ENCODE results near the gene MAVS. TPM values are rescaled to one million over a fixed set of nuclear protein-coding genes. Genes with fewer than 3 reads are reported as not detected.
"Not testable (repeated sequence)": the region's sequence is repeated elsewhere in the genome, so short reads cannot be mapped to it uniquely, and the experiment has no call there.

MAVS gene
- total and polyA plus RNA-seq, 5 donors from 2014 or later = 3.5 to 26.1 (median 3.8) TPM

- no peak overlapping the region for H3K27ac Mint-ChIP-seq
These were observed 4.2 kb upstream of the MAVS start for GRCh38 chr20:3842348-3842930.

GRCh38 chr20:3843490-3843889 lies 3.1 kb upstream of the MAVS start:
- Mint-ChIP-seq H3K27ac (no peak overlapping the region), H3K9me3 (peaks cover 0 to 2% (median 0%) of the 10 kb centered on the region in 7 donors), H3K4me1 (peaks cover 0 to 23% (median 15%) of the 10 kb centered on the region in 4 donors), H3K4me3 (no peak overlapping the region), H3K36me3 (no peaks in the 10 kb centered on the region), H3K27me3 (no peaks in the 10 kb centered on the region)
- ATAC-seq (ENCODE audit: low read depth in 2 of 2) (no peak), DNase-seq (no peak)
- no peak overlapping the region for H3K4me3 ChIP-seq (ENCODE audit: low read depth, low read length)
- H3K27me3 ChIP-seq (ENCODE audit: control insufficient read depth, insufficient read depth, low read length) = no peaks in the 10 kb centered on the region
- H3K4me1 ChIP-seq (ENCODE audit: control insufficient read depth, insufficient read depth, low read length, poor library complexity, severe bottlenecking) = peaks cover 12% of the 10 kb centered on the region
- H3K36me3 ChIP-seq (ENCODE audit: control insufficient read depth, insufficient read depth, low read length) = no peaks in the 10 kb centered on the region
- no peaks in the 10 kb centered on the region for H3K9me3 ChIP-seq (ENCODE audit: control insufficient read depth in 2 of 2, low read length in 2 of 2)
- no peak overlapping the region for H3K27ac ChIP-seq (ENCODE audit: insufficient read depth, low read length, poor library complexity, severe bottlenecking)

More at GRCh38 chr20:3842348-3842930, 4.2 kb upstream of the MAVS start:
- H3K4me3 Mint-ChIP-seq = no peak overlapping the region
- peaks cover 8% of the 10 kb centered on the region for H3K4me1 ChIP-seq (ENCODE audit: control insufficient read depth, insufficient read depth, low read length, poor library complexity, severe bottlenecking)
- H3K27me3 ChIP-seq (ENCODE audit: control insufficient read depth, insufficient read depth, low read length) = no peaks in the 10 kb centered on the region
- no peak for DNase-seq
- H3K4me3 ChIP-seq (ENCODE audit: low read depth, low read length) = no peak overlapping the region
- no peaks in the 10 kb centered on the region for H3K27me3 Mint-ChIP-seq
- H3K4me1 Mint-ChIP-seq = peaks cover 0 to 12% (median 8%) of the 10 kb centered on the region in 4 donors
- H3K27ac ChIP-seq (ENCODE audit: insufficient read depth, low read length, poor library complexity, severe bottlenecking) = no peak overlapping the region
- H3K36me3 ChIP-seq (ENCODE audit: control insufficient read depth, insufficient read depth, low read length) = no peaks in the 10 kb centered on the region
- no peaks in the 10 kb centered on the region for H3K9me3 ChIP-seq (ENCODE audit: control insufficient read depth in 2 of 2, low read length in 2 of 2)
- no peaks in the 10 kb centered on the region for H3K36me3 Mint-ChIP-seq
- no peak for ATAC-seq (ENCODE audit: low read depth in 2 of 2)
- H3K9me3 Mint-ChIP-seq = peaks cover 0 to 2% (median 0%) of the 10 kb centered on the region in 7 donors

- Mint-ChIP-seq H3K4me3 (peak overlapping the region in 1 of 4 donors; percentile 47), H3K4me1 (peaks cover 5 to 29% (median 20%) of the 10 kb centered on the region in 4 donors)
- H3K27me3 ChIP-seq (ENCODE audit: control insufficient read depth, insufficient read depth, low read length); H3K4me3 ChIP-seq (ENCODE audit: low read depth, low read length); H3K36me3 Mint-ChIP-seq; H3K27ac ChIP-seq (ENCODE audit: insufficient read depth, low read length, poor library complexity, severe bottlenecking); H3K27ac Mint-ChIP-seq; DNase-seq; H3K36me3 ChIP-seq (ENCODE audit: control insufficient read depth, insufficient read depth, low read length); H3K27me3 Mint-ChIP-seq; H3K9me3 ChIP-seq (ENCODE audit: control insufficient read depth in 2 of 2, low read length in 2 of 2); ATAC-seq (ENCODE audit: low read depth in 2 of 2); H3K9me3 Mint-ChIP-seq: not testable (repeated sequence)
- H3K4me1 ChIP-seq (ENCODE audit: control insufficient read depth, insufficient read depth, low read length, poor library complexity, severe bottlenecking) = peaks cover 13% of the 10 kb centered on the region
These were observed 2.5 kb upstream of the MAVS start for GRCh38 chr20:3843990-3844619.

- Histone ChIP-seq H3K9me3 (ENCODE audit: control insufficient read depth in 2 of 2, low read length in 2 of 2) (no peaks in the 10 kb centered on the region), H3K27me3 (ENCODE audit: control insufficient read depth, insufficient read depth, low read length) (no peaks in the 10 kb centered on the region), H3K4me1 (ENCODE audit: control insufficient read depth, insufficient read depth, low read length, poor library complexity, severe bottlenecking) (peaks cover 13% of the 10 kb centered on the region), H3K36me3 (ENCODE audit: control insufficient read depth, insufficient read depth, low read length) (no peaks in the 10 kb centered on the region), H3K4me3 (ENCODE audit: low read depth, low read length) (peak overlapping the region; percentile 63), H3K27ac (ENCODE audit: insufficient read depth, low read length, poor library complexity, severe bottlenecking) (peak overlapping the region; percentile 77)
- Mint-ChIP-seq H3K27ac (peak overlapping the region in 2 of 3 donors; percentile 91 to 93), H3K36me3 (no peaks in the 10 kb centered on the region), H3K4me1 (peaks cover 5 to 36% (median 25%) of the 10 kb centered on the region in 4 donors), H3K27me3 (no peaks in the 10 kb centered on the region), H3K9me3 (no peaks in the 10 kb centered on the region), H3K4me3 (peak overlapping the region; percentile 91 to 97 (median 93))
- DNase-seq (peak in 2 of 3 donors; percentile 6 to 21), ATAC-seq (ENCODE audit: low read depth in 2 of 2) (no peak)
These were observed 275 bp upstream of the MAVS start for GRCh38 chr20:3846378-3846739.

GRCh38 chr20:3847429-3847940 lies 851 bp downstream of the MAVS start:
- peak in 1 of 3 donors; percentile 12 for DNase-seq
- Mint-ChIP-seq H3K27me3 (no peaks in the 10 kb centered on the region), H3K27ac (peak overlapping the region; percentile 48 to 93 (median 91)), H3K4me1 (peaks cover 5 to 36% (median 25%) of the 10 kb centered on the region in 4 donors), H3K36me3 (no peaks in the 10 kb centered on the region), H3K9me3 (no peaks in the 10 kb centered on the region), H3K4me3 (peak overlapping the region; percentile 91 to 97 (median 93))
- peaks cover 13% of the 10 kb centered on the region for H3K4me1 ChIP-seq (ENCODE audit: control insufficient read depth, insufficient read depth, low read length, poor library complexity, severe bottlenecking)
- H3K36me3 ChIP-seq (ENCODE audit: control insufficient read depth, insufficient read depth, low read length) = no peaks in the 10 kb centered on the region
- H3K4me3 ChIP-seq (ENCODE audit: low read depth, low read length) = peak overlapping the region; percentile 77
- no peaks in the 10 kb centered on the region for H3K27me3 ChIP-seq (ENCODE audit: control insufficient read depth, insufficient read depth, low read length)
- ATAC-seq (ENCODE audit: low read depth in 2 of 2) = no peak
- no peaks in the 10 kb centered on the region for H3K9me3 ChIP-seq (ENCODE audit: control insufficient read depth in 2 of 2, low read length in 2 of 2)
- H3K27ac ChIP-seq (ENCODE audit: insufficient read depth, low read length, poor library complexity, severe bottlenecking) = peak overlapping the region; percentile 77

GRCh38 chr20:3848565-3848964 lies 1.9 kb downstream of the MAVS start:
- H3K4me3 Mint-ChIP-seq = peak overlapping the region; percentile 67 to 97 (median 92)
- no peak for ATAC-seq (ENCODE audit: low read depth in 2 of 2)
- H3K9me3 Mint-ChIP-seq = no peaks in the 10 kb centered on the region
- Histone ChIP-seq H3K4me1 (ENCODE audit: control insufficient read depth, insufficient read depth, low read length, poor library complexity, severe bottlenecking) (peaks cover 13% of the 10 kb centered on the region), H3K27me3 (ENCODE audit: control insufficient read depth, insufficient read depth, low read length) (no peaks in the 10 kb centered on the region), H3K9me3 (ENCODE audit: control insufficient read depth in 2 of 2, low read length in 2 of 2) (no peaks in the 10 kb centered on the region), H3K36me3 (ENCODE audit: control insufficient read depth, insufficient read depth, low read length) (no peaks in the 10 kb centered on the region), H3K4me3 (ENCODE audit: low read depth, low read length) (no peak overlapping the region), H3K27ac (ENCODE audit: insufficient read depth, low read length, poor library complexity, severe bottlenecking) (no peak overlapping the region)
- no peak for DNase-seq
- peaks cover 5 to 36% (median 25%) of the 10 kb centered on the region in 4 donors for H3K4me1 Mint-ChIP-seq
- peak overlapping the region; percentile 69 to 91 (median 83) for H3K27ac Mint-ChIP-seq
- H3K36me3 Mint-ChIP-seq = no peaks in the 10 kb centered on the region
- no peaks in the 10 kb centered on the region for H3K27me3 Mint-ChIP-seq

- no peaks in the 10 kb centered on the region for H3K9me3 ChIP-seq (ENCODE audit: control insufficient read depth in 2 of 2, low read length in 2 of 2)
- no peaks in the 10 kb centered on the region for H3K4me1 ChIP-seq (ENCODE audit: control insufficient read depth, insufficient read depth, low read length, poor library complexity, severe bottlenecking)
- no peaks in the 10 kb centered on the region for H3K27me3 Mint-ChIP-seq
- DNase-seq = no peak
- peaks cover 12% of the 10 kb centered on the region for H3K36me3 Mint-ChIP-seq
- no peak overlapping the region for H3K4me3 ChIP-seq (ENCODE audit: low read depth, low read length)
- peaks cover 22% of the 10 kb centered on the region for H3K36me3 ChIP-seq (ENCODE audit: control insufficient read depth, insufficient read depth, low read length)
- H3K27me3 ChIP-seq (ENCODE audit: control insufficient read depth, insufficient read depth, low read length) = no peaks in the 10 kb centered on the region
- no peak overlapping the region for H3K4me3 Mint-ChIP-seq
- no peak for ATAC-seq (ENCODE audit: low read depth in 2 of 2)
- no peak overlapping the region for H3K27ac Mint-ChIP-seq
- H3K4me1 Mint-ChIP-seq = peaks cover 5 to 19% (median 13%) of the 10 kb centered on the region in 4 donors
- no peak overlapping the region for H3K27ac ChIP-seq (ENCODE audit: insufficient read depth, low read length, poor library complexity, severe bottlenecking)
- H3K9me3 Mint-ChIP-seq = no peaks in the 10 kb centered on the region
These were observed 7.8 kb downstream of the MAVS start for GRCh38 chr20:3854462-3854871.

All from CD4-positive, CD25-positive, alpha-beta regulatory T cell (primary cell).